Neural progenitor cell (in vitro differentiated cells): Measurements from ENCODE around the gene LTB4R. TPM values are rescaled to one million over a fixed set of nuclear protein-coding genes. Genes with fewer than 3 reads are reported as not detected.

Source experiments
- DNase-seq: peaks from one replicate; pipeline ENCODE4 v3.0.0-alpha.2; 2016; ENCODE audit warnings: low spot score
- H2AFZ ChIP-seq: fragments of 200-600 bp; sonication (generic); replicated peaks from 2 replicates; pipeline ENCODE4 v1.6.1; 2016; ENCODE audit warnings: antibody characterized with exemption
- H3F3A ChIP-seq: fragments of 200-600 bp; sonication (generic); 2 replicates; pipeline ENCODE4 v1.6.1; 2016; ENCODE audit warnings: antibody characterized with exemption, low read depth
- H3K27ac ChIP-seq: fragments of 200-600 bp; sonication (generic); 2 replicates; pipeline ENCODE4 v1.5.1; 2016; ENCODE audit warnings: mild to moderate bottlenecking
- H3K27me3 ChIP-seq: fragments of 200-600 bp; sonication (generic); 2 replicates; pipeline ENCODE4 v1.6.1; 2016; ENCODE audit warnings: mild to moderate bottlenecking, moderate library complexity
- H3K36me3 ChIP-seq: fragments of 200-600 bp; sonication (generic); 2 replicates; pipeline ENCODE4 v1.5.1; 2016
- H3K4me1 ChIP-seq: fragments of 200-600 bp; sonication (generic); 2 replicates; pipeline ENCODE4 v1.6.1; 2016; ENCODE audit warnings: mixed run types
- H3K4me2 ChIP-seq: fragments of 200-600 bp; sonication (generic); 2 replicates; pipeline ENCODE4 v1.6.1; 2016
- H3K4me3 ChIP-seq: fragments of 200-600 bp; sonication (generic); 2 replicates; pipeline ENCODE4 v1.5.1; 2016
- H3K79me2 ChIP-seq: fragments of 200-600 bp; sonication (generic); 2 replicates; pipeline ENCODE4 v1.6.1; 2016; ENCODE audit warnings: low read depth
- H3K9ac ChIP-seq: fragments of 200-600 bp; sonication (generic); 2 replicates; pipeline ENCODE4 v1.6.1; 2016
- H3K9me3 ChIP-seq: fragments of 200-600 bp; sonication (generic); 2 replicates; pipeline ENCODE4 v1.5.1; 2016; ENCODE audit warnings: low read depth
- H4K20me1 ChIP-seq: fragments of 200-600 bp; sonication (generic); 2 replicates; pipeline ENCODE4 v1.6.1; 2016; ENCODE audit warnings: low read depth
- H3K27ac Mint-ChIP-seq: 3 replicates; pipeline ENCODE4 v1.8.0; 2021; ENCODE audit warnings: mixed read lengths
- H3K27me3 Mint-ChIP-seq: 2 replicates; pipeline ENCODE4 v1.8.0; 2022; ENCODE audit warnings: low read depth, mild to moderate bottlenecking, inconsistent platforms, moderate library complexity, mixed read lengths; ENCODE audit not compliant: insufficient read depth
- H3K36me3 Mint-ChIP-seq: 3 replicates; pipeline ENCODE4 v1.8.0; 2021; ENCODE audit warnings: mixed read lengths
- H3K4me1 Mint-ChIP-seq: 3 replicates; pipeline ENCODE4 v1.8.0; 2021; ENCODE audit warnings: mixed read lengths
- H3K4me3 Mint-ChIP-seq: 3 replicates; pipeline ENCODE4 v1.8.0; 2021; ENCODE audit warnings: mild to moderate bottlenecking, moderate library complexity, mixed read lengths
- H3K9me3 Mint-ChIP-seq: 3 replicates; pipeline ENCODE4 v1.8.0; 2020; ENCODE audit warnings: mixed read lengths
- CTCF ChIP-seq: fragments of 200-600 bp; sonication (generic); IDR thresholded peaks from 2 replicates; pipeline ENCODE4 v1.5.1; 2017; ENCODE audit warnings: antibody characterized with exemption, mild to moderate bottlenecking
- EZH2 ChIP-seq: fragments of 200-600 bp; sonication (generic); IDR thresholded peaks from 2 replicates; pipeline ENCODE4 v1.6.1; 2017; ENCODE audit warnings: antibody characterized with exemption, mild to moderate bottlenecking, moderate library complexity
- EZH2phosphoT487 ChIP-seq: fragments of 200-600 bp; sonication (generic); IDR thresholded peaks from 2 replicates; pipeline ENCODE4 v1.6.1; 2017; ENCODE audit warnings: antibody characterized with exemption
- total RNA-seq: library from RNA; depleted of rRNA; stranded (reverse); fragments of >200 nt; gene quantifications from 2 replicates; pipeline ENCODE4 v1.2.3, GENCODE V29; 2015; ENCODE audit warnings: low replicate concordance

Gene LTB4R
- total RNA-seq, 1 donor from 2014 or later: 1.9 TPM

GRCh38 chr14:24329736-24330135, 18.4 kb downstream of the LTB4R start:
- peaks cover 65% of the 10 kb centered on the region for H3K27me3 ChIP-seq

GRCh38 chr14:24330973-24331674, 19.8 kb downstream of the LTB4R start:
- Histone ChIP-seq H3K79me2 (no peaks in the 10 kb centered on the region), H3F3A (peaks cover 22% of the 10 kb centered on the region), H4K20me1 (peaks cover 7% of the 10 kb centered on the region), H3K9ac (no peak overlapping the region), H3K4me1 (peaks cover 4% of the 10 kb centered on the region), H2AFZ (no peak overlapping the region), H3K4me2 (no peak overlapping the region), H3K9me3 (no peaks in the 10 kb centered on the region), H3K27ac (no peak overlapping the region), H3K4me3 (no peak overlapping the region), H3K27me3 (peaks cover 79% of the 10 kb centered on the region), H3K36me3 (no peaks in the 10 kb centered on the region)
- H3K27me3 Mint-ChIP-seq: peaks cover 55% of the 10 kb centered on the region
- no peak for DNase-seq
- H3K4me1 Mint-ChIP-seq: peaks cover 14% of the 10 kb centered on the region
- H3K27ac Mint-ChIP-seq: no peak overlapping the region
- H3K36me3 Mint-ChIP-seq: no peaks in the 10 kb centered on the region
- TF ChIP-seq CTCF: no peak
- TF ChIP-seq EZH2phosphoT487: no peak
- no peak overlapping the region for H3K4me3 Mint-ChIP-seq
- H3K9me3 Mint-ChIP-seq: peaks cover 4% of the 10 kb centered on the region

More at GRCh38 chr14:24329736-24330135, 18.4 kb downstream of the LTB4R start:
- H3K4me3 ChIP-seq: no peak overlapping the region
- peaks cover 22% of the 10 kb centered on the region for H3F3A ChIP-seq
- peaks cover 4% of the 10 kb centered on the region for H3K4me1 ChIP-seq
- H4K20me1 ChIP-seq: peaks cover 7% of the 10 kb centered on the region
- H2AFZ ChIP-seq: no peak overlapping the region
- H3K79me2 ChIP-seq: no peaks in the 10 kb centered on the region
- no peak overlapping the region for H3K9ac ChIP-seq
- H3K27ac Mint-ChIP-seq: no peak overlapping the region
- TF ChIP-seq EZH2 (no peak), EZH2phosphoT487 (no peak)
- peaks cover 9% of the 10 kb centered on the region for H3K4me1 Mint-ChIP-seq
- H3K36me3 Mint-ChIP-seq: no peaks in the 10 kb centered on the region
- no peak for DNase-seq
- no peak overlapping the region for H3K27ac ChIP-seq
- peaks cover 48% of the 10 kb centered on the region for H3K27me3 Mint-ChIP-seq
- H3K4me2 ChIP-seq: no peak overlapping the region
- H3K9me3 ChIP-seq: no peaks in the 10 kb centered on the region
- no peaks in the 10 kb centered on the region for H3K36me3 ChIP-seq
- no peaks in the 10 kb centered on the region for H3K9me3 Mint-ChIP-seq
- no peak overlapping the region for H3K4me3 Mint-ChIP-seq

GRCh38 chr14:24331731-24332267, 20.5 kb downstream of the LTB4R start:
- no peaks in the 10 kb centered on the region for H3K36me3 Mint-ChIP-seq
- peaks cover 22% of the 10 kb centered on the region for H3F3A ChIP-seq
- H3K79me2 ChIP-seq: no peaks in the 10 kb centered on the region
- H3K4me2 ChIP-seq: peak overlapping the region; percentile 75
- H3K4me1 Mint-ChIP-seq: peaks cover 14% of the 10 kb centered on the region
- TF ChIP-seq EZH2phosphoT487 (no peak), EZH2 (no peak), CTCF (no peak)
- peaks cover 7% of the 10 kb centered on the region for H4K20me1 ChIP-seq
- H2AFZ ChIP-seq: no peak overlapping the region
- H3K9me3 ChIP-seq: no peaks in the 10 kb centered on the region
- H3K36me3 ChIP-seq: no peaks in the 10 kb centered on the region
- H3K4me1 ChIP-seq: peaks cover 4% of the 10 kb centered on the region
- DNase-seq: no peak
- peaks cover 85% of the 10 kb centered on the region for H3K27me3 ChIP-seq
- peak overlapping the region; percentile 70 for H3K4me3 Mint-ChIP-seq
- no peak overlapping the region for H3K9ac ChIP-seq
- H3K27me3 Mint-ChIP-seq: peaks cover 60% of the 10 kb centered on the region
- no peak overlapping the region for H3K27ac ChIP-seq
- no peak overlapping the region for H3K27ac Mint-ChIP-seq
- peak overlapping the region; percentile 37 for H3K4me3 ChIP-seq
- peaks cover 4% of the 10 kb centered on the region for H3K9me3 Mint-ChIP-seq
